Hematopoietic multipotent progenitor cell (in vitro differentiated cells): ENCODE data around the gene PPDPF. TPM values are rescaled to one million over a fixed set of nuclear protein-coding genes. Genes with fewer than 3 reads are reported as not detected.
"Not testable (repeated sequence)": the region's sequence is repeated elsewhere in the genome, so short reads cannot be mapped to it uniquely, and the experiment has no call there.

ENCODE experiments used
- DNase-seq, 3 donors: peaks; one replicate each; pipeline ENCODE4 v3.0.0-alpha.2; 2011 to 2015; ENCODE audit warnings: low read depth in 2 of 3, low spot score in 2 of 3
- total RNA-seq: library from RNA; depleted of rRNA; stranded (reverse); fragments of >200 nt; gene quantifications from one replicate; pipeline ENCODE4 v1.2.3, GENCODE V29; 2012

The PPDPF gene, protein sequence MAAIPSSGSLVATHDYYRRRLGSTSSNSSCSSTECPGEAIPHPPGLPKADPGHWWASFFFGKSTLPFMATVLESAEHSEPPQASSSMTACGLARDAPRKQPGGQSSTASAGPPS
- 87.3 TPM for total RNA-seq

GRCh38 chr20:63520504-63520933 is at the start of gene PPDPF:
TSS of gene PPDPF (plus strand) at chr20:63520765. CDS start at chr20:63521309, 544 bp downstream.
- peak; percentile 83 to 90 (median 85) for DNase-seq

GRCh38 chr20:63471002-63471716 is 49.4 kb upstream of the PPDPF start:
- no peak for DNase-seq

GRCh38 chr20:63471717-63471980 is 48.9 kb upstream of the PPDPF start:
- DNase-seq = no peak

GRCh38 chr20:63471981-63472831 is 48.4 kb upstream of the PPDPF start, which contains the start of gene KCNQ2:
TSS of gene KCNQ2 (minus strand) at chr20:63472655. CDS start at chr20:63472463, 192 bp downstream.
- no peak for DNase-seq

DNA sequence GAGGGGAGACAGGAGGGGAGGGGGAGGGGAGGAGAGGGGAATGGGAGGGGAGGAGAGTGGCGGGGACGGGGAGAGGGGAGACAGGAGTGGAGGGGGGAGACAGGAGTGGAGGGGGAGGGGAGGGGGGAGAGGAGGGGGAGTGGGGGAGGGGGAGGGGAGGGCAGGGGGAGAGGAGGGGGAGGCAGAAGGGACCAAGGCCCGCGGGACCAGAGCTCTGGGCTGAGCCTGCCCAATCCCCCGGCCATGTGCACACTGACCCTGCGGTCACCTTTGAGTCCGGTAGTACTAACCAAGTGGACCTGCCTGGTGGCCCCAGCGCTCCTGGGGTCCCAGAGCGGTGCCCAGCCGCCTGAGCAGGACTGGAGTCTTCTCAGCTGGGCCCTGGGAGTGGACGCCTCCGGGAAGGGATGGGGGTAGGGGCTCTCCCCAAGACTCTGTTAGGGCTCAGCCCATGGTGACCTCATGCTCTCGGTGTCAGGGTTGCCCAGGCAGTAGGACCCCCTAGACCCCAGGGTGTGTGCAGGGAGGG is 47.6 kb upstream of the PPDPF start:
- no peak for DNase-seq

DNA sequence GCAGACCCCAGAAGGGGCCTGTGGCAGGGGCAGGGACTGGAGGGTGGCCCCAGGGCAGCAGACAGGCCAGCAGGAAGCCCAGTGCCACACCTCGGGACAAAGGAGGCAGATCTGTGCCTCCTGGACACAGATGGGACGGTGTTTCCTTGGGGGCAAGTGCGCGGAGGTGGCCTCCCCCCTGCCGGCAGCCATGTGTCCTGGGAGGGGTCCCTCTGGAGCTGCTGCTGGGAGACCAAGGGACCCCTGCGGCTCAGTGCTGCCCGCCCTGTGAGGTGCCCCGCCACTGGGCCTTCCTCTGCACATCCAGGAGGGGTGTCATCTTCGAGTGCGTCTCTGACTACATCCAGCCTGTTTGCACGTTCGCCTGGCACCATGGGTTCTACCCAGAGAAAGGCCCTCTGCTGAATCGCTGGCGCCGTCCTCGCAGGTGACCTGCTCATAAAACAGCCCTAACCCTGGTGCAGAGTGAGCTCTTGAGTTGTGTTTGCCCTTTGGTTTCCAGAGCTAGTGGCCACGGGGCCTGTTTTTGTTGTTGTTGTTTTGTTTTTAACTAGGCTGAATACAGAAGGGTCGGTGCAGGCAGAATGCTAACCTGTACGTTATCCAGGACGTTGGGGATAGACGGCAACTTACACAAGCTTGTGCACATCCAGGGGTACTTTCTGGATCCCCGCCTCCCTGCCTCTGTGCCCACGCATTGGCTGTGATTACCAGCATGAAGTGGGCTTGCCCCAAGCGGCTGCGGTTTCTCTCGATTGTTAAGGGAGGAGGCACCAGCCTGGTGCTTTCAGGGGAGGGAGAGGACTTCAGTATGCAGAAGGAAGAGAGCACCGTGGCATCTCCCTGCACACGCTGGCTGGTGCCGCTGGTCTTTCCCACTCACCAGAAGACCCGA is 46.8 kb upstream of the PPDPF start:
- peak in 1 of 3 donors; percentile 39 for DNase-seq

GRCh38 chr20:63475209-63475608 is 45.4 kb upstream of the PPDPF start:
- DNase-seq = peak in 1 of 3 donors; percentile 37

DNA sequence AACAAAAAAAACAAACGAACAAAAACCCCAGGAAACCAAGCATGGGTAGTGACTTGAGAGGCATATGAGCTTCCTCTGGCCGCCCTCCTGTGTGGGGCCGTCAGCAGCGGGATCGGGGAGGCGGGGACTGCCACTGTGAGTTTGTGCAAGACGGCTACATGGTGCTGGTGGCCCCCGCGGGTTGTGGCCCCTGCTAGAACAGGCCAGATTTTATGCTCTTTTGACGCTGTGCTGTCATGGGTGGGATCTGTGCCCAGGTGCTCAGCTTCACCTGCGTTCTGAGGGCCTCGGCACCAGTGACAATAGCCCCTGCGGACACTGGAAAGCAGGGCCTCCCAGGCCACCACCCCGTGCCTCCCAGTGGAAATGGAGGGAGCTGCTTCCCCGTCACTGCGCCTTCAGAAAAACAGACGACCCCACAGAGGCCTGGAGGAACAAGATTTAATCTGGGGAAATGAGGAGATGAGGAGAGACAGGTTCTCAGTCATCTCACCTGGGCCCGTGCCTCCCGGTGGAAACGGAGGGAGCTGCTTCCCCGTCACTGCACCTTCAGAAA is 43.4 kb upstream of the PPDPF start:
- no peak for DNase-seq

DNA sequence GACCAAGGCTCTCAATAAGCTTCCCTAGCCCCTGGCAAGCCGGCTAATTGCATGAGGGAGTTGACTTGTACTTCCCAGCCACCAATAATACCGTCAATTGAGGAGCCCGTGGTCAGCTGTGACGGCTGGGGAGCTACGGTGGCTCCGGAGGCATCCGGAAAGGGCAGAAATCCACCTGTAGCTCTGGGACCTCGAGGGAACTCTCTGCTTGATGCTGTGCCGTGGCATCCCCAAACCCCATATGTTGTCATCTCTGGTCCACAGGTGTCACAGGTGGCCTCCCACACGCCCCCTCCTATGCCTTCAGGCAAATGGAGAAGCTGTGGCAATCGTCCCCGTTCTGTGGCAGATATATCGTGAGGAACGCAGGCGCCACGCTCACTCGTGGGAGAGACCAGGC is 42.6 kb upstream of the PPDPF start:
- DNase-seq = no peak

- DNase-seq = no peak
Observed at GRCh38 chr20:63478346-63479302, 41.9 kb upstream of the PPDPF start.

DNA sequence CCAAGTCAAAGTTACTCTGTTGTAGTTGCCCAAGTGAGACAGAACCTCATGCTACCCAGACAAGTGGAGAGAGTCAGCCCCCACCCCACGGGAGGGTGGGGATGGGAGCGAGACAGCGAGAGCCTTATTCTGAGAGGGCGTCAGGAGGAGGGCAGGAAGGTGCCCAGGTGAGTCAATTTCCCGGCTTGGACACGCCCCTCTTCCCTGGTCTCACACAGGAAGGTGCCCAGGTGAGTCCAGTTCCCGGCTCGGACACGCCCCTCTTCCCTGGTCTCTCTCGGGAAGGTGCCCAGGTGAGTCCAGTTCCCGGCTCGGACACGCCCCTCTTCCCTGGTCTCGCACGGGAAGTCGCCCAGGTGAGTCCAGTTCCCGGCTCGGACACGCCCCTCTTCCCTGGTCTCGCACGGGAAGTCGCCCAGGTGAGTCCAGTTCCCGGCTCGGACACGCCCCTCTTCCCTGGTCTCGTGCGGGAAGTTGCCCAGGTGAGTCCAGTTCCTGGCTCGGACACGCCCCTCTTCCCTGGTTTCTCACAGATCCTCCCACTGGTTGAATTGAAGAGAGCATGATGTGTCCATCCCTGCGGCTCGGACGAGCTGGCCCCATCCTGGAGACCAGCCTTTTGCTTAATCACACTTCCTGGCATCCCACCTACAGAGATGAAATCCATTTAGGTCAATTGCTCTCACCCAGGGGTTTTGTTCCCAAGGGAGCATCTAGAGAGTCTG is 40.7 kb upstream of the PPDPF start:
- not testable (repeated sequence) for DNase-seq

DNA sequence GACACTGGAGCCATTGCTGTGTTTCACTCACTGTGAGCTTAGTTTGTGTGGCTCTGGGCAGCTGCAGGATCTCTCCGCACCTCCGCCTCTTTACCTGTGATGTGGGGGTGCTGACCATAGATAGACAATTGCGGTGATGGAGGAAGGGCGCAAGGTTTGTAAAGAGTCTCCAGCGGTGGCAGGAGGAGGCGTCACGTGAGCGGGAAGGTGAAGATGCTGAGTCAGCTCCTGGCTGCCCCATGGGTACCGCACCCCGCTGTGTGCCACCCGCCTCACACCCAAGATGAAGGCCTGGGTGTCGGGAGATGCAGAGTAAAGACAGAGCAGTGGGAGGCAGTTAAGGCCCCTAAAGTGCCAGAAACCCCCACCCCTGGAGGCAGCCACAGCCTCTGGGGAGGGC is 39.1 kb upstream of the PPDPF start:
- no peak for DNase-seq

DNA sequence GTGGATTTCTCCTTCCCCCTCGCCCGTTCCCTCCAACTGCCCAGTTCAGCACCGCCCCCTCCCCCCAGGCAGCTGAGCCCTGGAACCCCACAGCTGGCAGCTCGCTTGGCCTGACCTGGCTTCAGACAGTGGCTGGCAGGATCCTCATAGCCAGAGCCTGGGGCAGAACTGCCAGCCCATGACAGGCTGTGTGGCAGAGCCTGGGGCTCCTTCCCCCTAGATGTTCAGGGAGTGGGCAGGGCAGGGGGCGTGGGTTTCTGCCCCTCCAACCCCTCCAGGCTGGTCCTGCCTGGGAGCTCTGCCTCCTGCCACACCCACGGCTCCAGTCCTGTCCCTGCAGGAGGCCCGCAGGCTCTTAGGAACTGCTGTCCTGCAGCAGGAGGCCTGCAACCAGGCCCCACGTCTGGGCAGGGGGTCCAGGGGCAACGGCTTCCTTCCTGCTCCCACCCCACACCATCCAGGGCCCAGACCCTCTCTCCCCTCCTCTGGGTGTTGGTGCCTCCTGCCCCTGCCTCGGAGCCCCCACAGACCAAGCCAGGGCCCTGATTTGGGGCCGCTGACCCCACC is 38.5 kb upstream of the PPDPF start:
- no peak for DNase-seq

GRCh38 chr20:63483834-63484233 is 36.7 kb upstream of the PPDPF start:
- DNase-seq = no peak

- DNase-seq = no peak
Observed at GRCh38 chr20:63484236-63484635, 36.3 kb upstream of the PPDPF start.

DNA sequence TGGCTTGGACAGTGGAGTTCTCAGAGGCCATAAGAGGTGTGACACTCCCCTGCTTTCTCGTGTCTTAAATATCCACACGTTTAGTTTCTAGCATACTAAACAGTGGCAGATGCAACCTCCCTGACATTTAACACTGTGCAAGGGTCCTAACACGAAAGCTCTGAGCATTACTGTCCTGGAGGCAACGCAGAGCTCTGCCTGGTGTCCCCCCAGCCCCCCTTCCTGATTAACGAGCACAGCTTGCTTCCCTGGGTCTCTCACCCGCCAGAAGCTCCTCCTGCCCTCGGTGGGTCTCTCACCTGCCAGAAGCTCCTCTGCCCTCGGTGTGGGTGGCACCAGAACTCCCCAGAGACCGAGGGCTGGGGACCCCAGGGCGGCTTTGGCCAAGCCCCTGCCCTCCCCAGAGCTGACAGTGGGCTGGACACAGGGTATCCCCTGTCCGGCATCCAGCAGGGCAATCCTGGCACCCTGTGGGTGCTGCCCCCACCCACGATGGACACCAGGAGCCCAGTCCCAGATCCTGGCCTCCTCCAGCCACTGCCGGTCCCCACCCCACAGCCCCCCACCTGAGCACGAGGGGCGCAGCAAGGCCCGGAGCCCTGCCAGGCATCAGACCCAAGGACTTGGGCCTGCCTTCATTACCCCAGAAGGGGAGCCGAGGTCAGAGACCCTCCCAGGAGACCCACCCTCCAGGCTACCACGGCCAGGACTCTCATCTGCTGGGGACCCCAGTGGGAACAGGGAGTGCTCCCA is 35.7 kb upstream of the PPDPF start:
- DNase-seq = no peak

DNA sequence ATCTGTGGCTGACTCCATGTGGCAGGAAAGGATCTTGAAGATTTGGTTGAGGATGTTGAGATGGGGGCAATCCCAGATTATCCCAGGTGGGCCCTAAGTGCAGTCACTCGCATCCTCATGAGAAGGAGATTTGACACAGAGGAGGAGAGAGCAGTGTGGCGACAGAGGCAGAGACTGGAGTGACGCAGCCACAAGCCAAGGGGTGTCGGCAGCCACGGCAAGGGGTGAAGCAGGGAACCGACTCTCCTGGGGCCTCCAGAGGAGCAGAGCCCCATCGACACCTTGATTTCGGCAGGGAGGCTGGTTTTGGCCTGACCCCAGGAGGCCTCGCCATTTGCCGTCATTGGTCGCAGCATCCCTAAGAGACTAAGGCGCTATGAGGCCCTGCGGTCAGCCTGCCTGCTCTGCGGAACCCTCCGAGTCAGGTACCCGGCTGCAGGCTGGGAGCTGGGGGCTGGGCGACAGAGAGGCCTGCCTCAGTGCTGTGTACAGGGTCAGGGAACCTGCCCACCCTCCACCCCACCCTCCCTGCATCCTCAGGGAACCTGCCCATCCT is 34.2 kb upstream of the PPDPF start:
- no peak for DNase-seq
